ENCODE measurements around the gene NDUFAF4. TPM values are rescaled to one million over a fixed set of nuclear protein-coding genes. Genes with fewer than 3 reads are reported as not detected.

The NDUFAF4 gene
- total RNA-seq, 6 experiments from 2014 or later: 16.0 to 32.8 (median 27.1) TPM

GRCh38 chr6:96899451-96899998, 1.8 kb upstream of the NDUFAF4 start:
- TF ChIP-seq POLR2A (IDR thresholded peaks at IDR 0.05) (no peak), CTCF (IDR thresholded peaks at IDR 0.05) (no peak)
- no peak for DNase-seq
- intact Hi-C loops (cut with DNase I): no loop called here
- H3K27me3 ChIP-seq: no peaks in the 10 kb centered on the region
- H3K27ac ChIP-seq: no peak overlapping the region
- H3K36me3 ChIP-seq: peaks cover 0 to 15% (median 2%) of the 10 kb centered on the region in 4 donors
- 96% methylated on average over 2 of the region's 2 CpGs for WGBS (ENCODE audit: insufficient coverage, low coverage, low lambda C conversion rate, missing lambda C conversion rate)
- no peak overlapping the region for H3K4me3 ChIP-seq
- no peaks in the 10 kb centered on the region for H3K9me3 ChIP-seq
- ATAC-seq: no peak
- H3K4me1 ChIP-seq: peaks cover 0 to 23% (median 7%) of the 10 kb centered on the region in 4 donors

- peaks cover 0 to 23% (median 7%) of the 10 kb centered on the region in 4 donors for H3K4me1 ChIP-seq
- ATAC-seq (peak in 2 of 4 donors; percentile 20 to 33), DNase-seq (no peak)
- intact Hi-C loops (cut with DNase I): no loop called here
- peak; percentile 43 to 55 (median 50) for TF ChIP-seq CTCF (IDR thresholded peaks at IDR 0.05)
- no peak for TF ChIP-seq POLR2A (IDR thresholded peaks at IDR 0.05)
- WGBS (ENCODE audit: insufficient coverage, low coverage, low lambda C conversion rate, missing lambda C conversion rate): 13% methylated on average over 3 of the region's 3 CpGs
- no peaks in the 10 kb centered on the region for H3K9me3 ChIP-seq
- no peaks in the 10 kb centered on the region for H3K27me3 ChIP-seq
- H3K27ac ChIP-seq: peak overlapping the region; percentile 84 to 90 (median 88)
- peak overlapping the region in 2 of 3 donors; percentile 87 to 95 for H3K4me3 ChIP-seq
- peaks cover 0 to 19% (median 6%) of the 10 kb centered on the region in 4 donors for H3K36me3 ChIP-seq
Measured at GRCh38 chr6:96899019-96899418, 1.3 kb upstream of the NDUFAF4 start.

- Histone ChIP-seq H3K9me3 (no peaks in the 10 kb centered on the region), H3K4me3 (peak overlapping the region; percentile 86 to 95 (median 87)), H3K27ac (peak overlapping the region; percentile 84 to 90 (median 88)), H3K4me1 (peaks cover 0 to 23% (median 7%) of the 10 kb centered on the region in 4 donors), H3K36me3 (peaks cover 0 to 26% (median 9%) of the 10 kb centered on the region in 4 donors), H3K27me3 (no peaks in the 10 kb centered on the region)
- under 1% methylated on average over 10 of the region's 10 CpGs for WGBS (ENCODE audit: insufficient coverage, low coverage, low lambda C conversion rate, missing lambda C conversion rate)
- ATAC-seq (peak in 3 of 4 donors; percentile 1 to 5 (median 3)), DNase-seq (no peak)
- TF ChIP-seq CTCF (IDR thresholded peaks at IDR 0.05) (no peak), POLR2A (IDR thresholded peaks at IDR 0.05) (no peak)
- intact Hi-C loops (cut with DNase I): no loop called here
Measured at GRCh38 chr6:96898241-96898851, 655 bp upstream of the NDUFAF4 start.

- H3K27ac ChIP-seq: no peak overlapping the region
- ATAC-seq (no peak), DNase-seq (no peak)
- peaks cover 2 to 40% (median 12%) of the 10 kb centered on the region in 4 donors for H3K36me3 ChIP-seq
- H3K27me3 ChIP-seq: no peaks in the 10 kb centered on the region
- intact Hi-C loops (cut with DNase I): no loop called here
- WGBS (ENCODE audit: insufficient coverage, low coverage, low lambda C conversion rate, missing lambda C conversion rate): 50% methylated on average over 1 of the region's 1 CpG
- H3K4me3 ChIP-seq: no peak overlapping the region
- H3K9me3 ChIP-seq: no peaks in the 10 kb centered on the region
- TF ChIP-seq POLR2A (IDR thresholded peaks at IDR 0.05) (no peak), CTCF (IDR thresholded peaks at IDR 0.05) (no peak)
- H3K4me1 ChIP-seq: no peaks in the 10 kb centered on the region
Measured at GRCh38 chr6:96889146-96889545, 8.5 kb downstream of the NDUFAF4 start.

Measured in right lobe of liver (tissue), 6 donors.